ENCODE results near the gene CDH2.

DNA sequence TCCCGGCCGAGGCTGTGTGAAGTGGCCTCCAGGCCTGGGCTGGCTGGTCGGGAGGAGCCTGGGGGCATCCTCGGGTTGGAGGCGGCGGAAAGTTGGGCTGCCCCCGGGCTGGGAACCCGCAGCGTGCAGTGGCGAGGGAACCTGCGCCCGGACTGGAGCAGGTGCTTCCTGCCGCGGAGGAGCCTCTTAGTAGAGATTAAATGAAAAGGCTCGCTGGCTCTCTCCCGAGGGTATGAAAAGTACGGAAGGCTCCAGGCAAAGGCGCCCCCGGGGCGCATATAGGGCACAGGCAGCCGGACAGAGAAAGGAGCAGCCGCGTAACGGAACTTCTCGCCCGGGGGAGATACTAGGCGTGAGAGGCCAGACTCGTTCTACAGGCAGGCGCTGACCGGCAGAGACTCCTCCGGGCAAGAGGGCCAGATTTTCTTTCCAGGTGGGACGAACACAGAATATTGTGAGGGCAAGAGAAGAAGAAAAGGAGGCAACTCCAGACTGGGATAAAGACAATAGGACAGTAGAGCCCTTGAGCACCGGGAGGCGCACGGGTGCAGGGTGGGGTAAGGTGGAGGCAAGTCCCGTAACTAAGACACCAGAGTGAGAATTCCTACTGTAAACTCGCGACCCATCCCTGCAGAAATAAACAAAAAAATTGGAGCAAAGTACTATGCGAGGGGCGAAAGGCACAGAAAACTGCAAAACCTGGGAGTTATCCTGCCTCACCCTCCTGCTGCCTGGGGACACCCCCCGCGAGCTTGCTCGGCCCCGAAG lies 816 bp downstream of the CDH2 start:
- TF ChIP-seq POLR2A (IDR thresholded peaks at IDR 0.05) (no peak), POLR2AphosphoS5 (IDR thresholded peaks at IDR 0.05) (no peak)
- TF ChIP-seq, protein P1, sequence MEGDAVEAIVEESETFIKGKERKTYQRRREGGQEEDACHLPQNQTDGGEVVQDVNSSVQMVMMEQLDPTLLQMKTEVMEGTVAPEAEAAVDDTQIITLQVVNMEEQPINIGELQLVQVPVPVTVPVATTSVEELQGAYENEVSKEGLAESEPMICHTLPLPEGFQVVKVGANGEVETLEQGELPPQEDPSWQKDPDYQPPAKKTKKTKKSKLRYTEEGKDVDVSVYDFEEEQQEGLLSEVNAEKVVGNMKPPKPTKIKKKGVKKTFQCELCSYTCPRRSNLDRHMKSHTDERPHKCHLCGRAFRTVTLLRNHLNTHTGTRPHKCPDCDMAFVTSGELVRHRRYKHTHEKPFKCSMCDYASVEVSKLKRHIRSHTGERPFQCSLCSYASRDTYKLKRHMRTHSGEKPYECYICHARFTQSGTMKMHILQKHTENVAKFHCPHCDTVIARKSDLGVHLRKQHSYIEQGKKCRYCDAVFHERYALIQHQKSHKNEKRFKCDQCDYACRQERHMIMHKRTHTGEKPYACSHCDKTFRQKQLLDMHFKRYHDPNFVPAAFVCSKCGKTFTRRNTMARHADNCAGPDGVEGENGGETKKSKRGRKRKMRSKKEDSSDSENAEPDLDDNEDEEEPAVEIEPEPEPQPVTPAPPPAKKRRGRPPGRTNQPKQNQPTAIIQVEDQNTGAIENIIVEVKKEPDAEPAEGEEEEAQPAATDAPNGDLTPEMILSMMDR (IDR thresholded peaks at IDR 0.05 in 8 of 11, conservative IDR thresholded peaks at IDR 0.05 in 3 of 11): no peak
